OCI-LY1 (cell line): ENCODE data around the gene ZPR1.

Source experiments
- EZH2 ChIP-seq: fragments of 200-600 bp; sonication (generic), shearing (Covaris generic); IDR thresholded peaks from 2 replicates; pipeline ENCODE4 v1.8.0; 2017; ENCODE audit warnings: borderline replicate concordance, mixed run types, mild to moderate bottlenecking, antibody characterized with exemption, low read length, moderate library complexity, mixed read lengths
- TF ChIP-seq, protein P1 (sequence below): fragments of 200-600 bp; sonication (generic), shearing (Covaris generic); IDR thresholded peaks from 2 replicates; pipeline ENCODE4 v1.5.1; 2017; ENCODE audit warnings: mild to moderate bottlenecking, antibody characterized with exemption, low read length, moderate library complexity, mixed read lengths

DNA sequence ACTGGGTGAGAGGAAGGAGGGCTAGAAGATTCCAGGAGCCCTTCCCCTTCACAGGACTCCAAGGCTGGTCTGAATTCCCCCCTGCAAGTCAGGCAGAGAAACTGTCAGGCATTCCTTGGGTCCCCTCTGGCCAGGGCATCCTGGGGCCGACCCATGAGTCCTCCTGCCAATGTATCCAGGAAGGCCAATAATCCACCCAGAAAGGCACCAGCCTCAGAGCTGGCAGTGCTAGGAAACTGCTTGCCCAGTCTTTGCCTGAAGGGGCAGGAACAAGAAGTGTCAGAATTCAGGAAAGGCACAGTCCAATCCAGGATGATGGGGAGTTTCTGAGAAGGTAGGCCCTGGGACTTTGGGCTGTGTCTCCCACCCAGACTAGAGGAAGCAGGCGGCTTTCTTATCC, 56.0 kb downstream of the ZPR1 start:
- TF ChIP-seq, protein P1, sequence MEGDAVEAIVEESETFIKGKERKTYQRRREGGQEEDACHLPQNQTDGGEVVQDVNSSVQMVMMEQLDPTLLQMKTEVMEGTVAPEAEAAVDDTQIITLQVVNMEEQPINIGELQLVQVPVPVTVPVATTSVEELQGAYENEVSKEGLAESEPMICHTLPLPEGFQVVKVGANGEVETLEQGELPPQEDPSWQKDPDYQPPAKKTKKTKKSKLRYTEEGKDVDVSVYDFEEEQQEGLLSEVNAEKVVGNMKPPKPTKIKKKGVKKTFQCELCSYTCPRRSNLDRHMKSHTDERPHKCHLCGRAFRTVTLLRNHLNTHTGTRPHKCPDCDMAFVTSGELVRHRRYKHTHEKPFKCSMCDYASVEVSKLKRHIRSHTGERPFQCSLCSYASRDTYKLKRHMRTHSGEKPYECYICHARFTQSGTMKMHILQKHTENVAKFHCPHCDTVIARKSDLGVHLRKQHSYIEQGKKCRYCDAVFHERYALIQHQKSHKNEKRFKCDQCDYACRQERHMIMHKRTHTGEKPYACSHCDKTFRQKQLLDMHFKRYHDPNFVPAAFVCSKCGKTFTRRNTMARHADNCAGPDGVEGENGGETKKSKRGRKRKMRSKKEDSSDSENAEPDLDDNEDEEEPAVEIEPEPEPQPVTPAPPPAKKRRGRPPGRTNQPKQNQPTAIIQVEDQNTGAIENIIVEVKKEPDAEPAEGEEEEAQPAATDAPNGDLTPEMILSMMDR, result no peak
- no peak for TF ChIP-seq EZH2
